ENCODE data around the gene KRT36. TPM values are rescaled to one million over a fixed set of nuclear protein-coding genes. Genes with fewer than 3 reads are reported as not detected.

KRT36 gene
- total RNA-seq, 4 donors from 2014 or later = not detected

- Histone ChIP-seq H3K4me1 (peaks cover 0 to 26% (median 0%) of the 10 kb centered on the region in 4 donors), H3K36me3 (peaks cover 0 to 11% (median 0%) of the 10 kb centered on the region in 3 donors), H3K4me3 (no peak overlapping the region), H3K9me3 (no peaks in the 10 kb centered on the region), H3K27me3 (peaks cover 0 to 4% of the 10 kb centered on the region in 2 donors), H3K27ac (no peak overlapping the region)
- TF ChIP-seq CTCF (IDR thresholded peaks at IDR 0.05) (no peak), POLR2A (IDR thresholded peaks at IDR 0.05) (no peak)
- DNase-seq = no peak
Measured at GRCh38 chr17:41531993-41532392, 42.3 kb upstream of the KRT36 start.

GRCh38 chr17:41530062-41531048 is 40.6 kb upstream of the KRT36 start:
- peaks cover 0 to 4% of the 10 kb centered on the region in 2 donors for H3K27me3 ChIP-seq
- no peaks in the 10 kb centered on the region for H3K9me3 ChIP-seq
- TF ChIP-seq CTCF (IDR thresholded peaks at IDR 0.05) (peak in 1 of 6 experiments; percentile 14), POLR2A (IDR thresholded peaks at IDR 0.05) (peak; percentile 73 to 84)
- peak overlapping the region in 2 of 4 donors; percentile 69 to 70 for H3K4me3 ChIP-seq
- H3K27ac ChIP-seq = peak overlapping the region in 3 of 4 donors; percentile 90 to 96 (median 95)
- H3K36me3 ChIP-seq = peaks cover 0 to 23% (median 0%) of the 10 kb centered on the region in 3 donors
- peak in 2 of 3 donors; percentile 70 to 88 for DNase-seq
- H3K4me1 ChIP-seq = peaks cover 0 to 26% (median 0%) of the 10 kb centered on the region in 4 donors

- TF ChIP-seq POLR2A (IDR thresholded peaks at IDR 0.05) = no peak
- no peak for TF ChIP-seq CTCF (IDR thresholded peaks at IDR 0.05)
- H3K27me3 ChIP-seq = peaks cover 0 to 4% of the 10 kb centered on the region in 2 donors
Measured at GRCh38 chr17:41529491-41529915, 39.8 kb upstream of the KRT36 start.

GRCh38 chr17:41528959-41529353 is 39.2 kb upstream of the KRT36 start:
- Histone ChIP-seq H3K9me3 (no peaks in the 10 kb centered on the region), H3K4me1 (peaks cover 0 to 29% (median 0%) of the 10 kb centered on the region in 4 donors), H3K4me3 (peak overlapping the region in 2 of 4 donors; percentile 69 to 70), H3K27ac (peak overlapping the region in 3 of 4 donors; percentile 90 to 96 (median 95)), H3K27me3 (peaks cover 0 to 4% of the 10 kb centered on the region in 2 donors), H3K36me3 (peaks cover 0 to 37% (median 0%) of the 10 kb centered on the region in 3 donors)
- TF ChIP-seq CTCF (IDR thresholded peaks at IDR 0.05) (no peak), POLR2A (IDR thresholded peaks at IDR 0.05) (peak; percentile 36 to 52)
- peak in 2 of 3 donors; percentile 73 to 79 for DNase-seq

More at GRCh38 chr17:41529491-41529915, 39.8 kb upstream of the KRT36 start:
- no peak for DNase-seq
- peaks cover 0 to 31% (median 0%) of the 10 kb centered on the region in 3 donors for H3K36me3 ChIP-seq
- peaks cover 0 to 26% (median 0%) of the 10 kb centered on the region in 4 donors for H3K4me1 ChIP-seq
- no peaks in the 10 kb centered on the region for H3K9me3 ChIP-seq
- H3K4me3 ChIP-seq = peak overlapping the region in 2 of 4 donors; percentile 69 to 70
- peak overlapping the region in 3 of 4 donors; percentile 90 to 96 (median 95) for H3K27ac ChIP-seq

GRCh38 chr17:41527063-41528023 is 37.6 kb upstream of the KRT36 start:
- Histone ChIP-seq H3K27me3 (peaks cover 0 to 4% of the 10 kb centered on the region in 2 donors), H3K4me1 (peaks cover 0 to 41% (median 0%) of the 10 kb centered on the region in 4 donors), H3K36me3 (peaks cover 0 to 43% (median 0%) of the 10 kb centered on the region in 3 donors), H3K9me3 (no peaks in the 10 kb centered on the region), H3K4me3 (peak overlapping the region; percentile 22 to 70 (median 60)), H3K27ac (peak overlapping the region in 3 of 4 donors; percentile 90 to 96 (median 95))
- TF ChIP-seq POLR2A (IDR thresholded peaks at IDR 0.05) = peak in 1 of 2 donors; percentile 7
- TF ChIP-seq CTCF (IDR thresholded peaks at IDR 0.05) = no peak
- peak in 2 of 3 donors; percentile 59 to 73 for DNase-seq

Measured in Peyer's patch (tissue), 4 donors.